ENCODE results near the gene RBBP5. TPM values are rescaled to one million over a fixed set of nuclear protein-coding genes. Genes with fewer than 3 reads are reported as not detected.
A peak's percentile ranks its signal among the peaks of the same experiment; 100 is the strongest.

Gene RBBP5
- total and polyA plus RNA-seq, 2 donors (not counting 1 experiment from before 2014, with no cell fraction given) = 6.8 to 18.5 TPM

- intact Hi-C loops (cut with micrococcal nuclease) = loop anchor here (5.0 to 10.0 kb wide), 4 partner anchors 133 to 1260 kb away; partner anchors contain the start of genes RAB29 and SNRPE
- no peak for TF ChIP-seq EZH2 (IDR thresholded peaks at IDR 0.05; ENCODE audit: borderline replicate concordance, insufficient read depth, low read depth, low read length, poor library complexity, severe bottlenecking)
- no peak for TF ChIP-seq CTCF (IDR thresholded peaks at IDR 0.05)
These were observed 2.9 kb upstream of the RBBP5 start for GRCh38 chr1:205124726-205125125.

GRCh38 chr1:205122489-205122882 lies 708 bp upstream of the RBBP5 start:
- TF ChIP-seq CTCF (IDR thresholded peaks at IDR 0.05) = peak; percentile 5
- no peak for TF ChIP-seq EZH2 (IDR thresholded peaks at IDR 0.05; ENCODE audit: borderline replicate concordance, insufficient read depth, low read depth, low read length, poor library complexity, severe bottlenecking)
- H3K27ac Mint-ChIP-seq = peak overlapping the region; percentile 100
- CTCF ChIA-PET = interaction anchor here (1.0 to 7.9 kb wide), 8 partner anchors 12 to 363 kb away, joined by 3 to 86 read pairs (median 4); partner anchors contain the start of gene DSTYK
- Histone ChIP-seq H3K27ac (ENCODE audit: low read length in 2 of 2) (peak overlapping the region; percentile 95 to 96), H3K9me3 (ENCODE audit: control extremely low read depth in 1 of 3, control insufficient read depth in 2 of 3, insufficient read depth in 1 of 3, low read length in 2 of 3) (no peaks in the 10 kb centered on the region), H3K79me2 (ENCODE audit: control insufficient read depth, insufficient read depth, low read length) (peaks cover 41% of the 10 kb centered on the region), H3K9ac (ENCODE audit: low read length) (peak overlapping the region; percentile 89), H3K4me2 (replicated peaks; ENCODE audit: low read depth, low read length, poor library complexity, severe bottlenecking) (peak overlapping the region; percentile 85), H4K20me1 (ENCODE audit: control insufficient read depth, insufficient read depth, low read length, poor library complexity, severe bottlenecking) (peaks cover 10% of the 10 kb centered on the region), H3K4me3 (ENCODE audit: control extremely low read depth in 1 of 5, extremely low read depth in 1 of 5, insufficient read depth in 1 of 5, low read depth in 2 of 5, low read length in 4 of 5) (peak overlapping the region; percentile 74 to 99 (median 87)), H3K27me3 (replicated peaks in 1 of 4; ENCODE audit: control extremely low read depth in 1 of 4, control insufficient read depth in 3 of 4, insufficient read depth in 4 of 4, low read length in 3 of 4) (no peaks in the 10 kb centered on the region), H2AFZ (ENCODE audit: insufficient read depth, low read depth, low read length, poor library complexity, severe bottlenecking) (peak overlapping the region; percentile 82), H3K4me1 (ENCODE audit: control insufficient read depth in 2 of 2, insufficient read depth in 2 of 2, low read length in 2 of 2) (peaks cover 31 to 40% of the 10 kb centered on the region in 2 donors), H3K36me3 (replicated peaks in 1 of 2; ENCODE audit: control extremely low read depth in 1 of 2, control insufficient read depth in 1 of 2, extremely low read depth in 1 of 2, insufficient read depth in 2 of 2, low read length in 1 of 2) (peaks cover 3 to 6% of the 10 kb centered on the region in 2 experiments)
- ATAC-seq (ENCODE audit: low read depth) (no peak), DNase-seq (no peak)
- 15% methylated on average over 4 of the region's 9 CpGs for WGBS (ENCODE audit: insufficient coverage)
- POLR2A ChIA-PET = interaction anchor here (0.9 to 3.2 kb wide), 2 partner anchors 19 to 107 kb away, joined by 3 to 12 read pairs; no protein-coding TSS in a partner anchor
- H3K4me1 Mint-ChIP-seq = peaks cover 48% of the 10 kb centered on the region
- H3K4me3 Mint-ChIP-seq = peak overlapping the region; percentile 98
- H3K9me3 Mint-ChIP-seq (ENCODE audit: insufficient read depth) = no peaks in the 10 kb centered on the region
- intact Hi-C loops (cut with micrococcal nuclease) = loop anchor here (1.0 to 10.0 kb wide), 8 partner anchors 19 to 1258 kb away; partner anchors contain the start of genes DSTYK, RAB29, SNRPE and TMCC2
- H3K27me3 Mint-ChIP-seq = no peaks in the 10 kb centered on the region

More at GRCh38 chr1:205124726-205125125, 2.9 kb upstream of the RBBP5 start:
- DNase-seq (peak; percentile 68), ATAC-seq (ENCODE audit: low read depth) (no peak)
- Histone ChIP-seq H3K36me3 (replicated peaks in 1 of 2; ENCODE audit: control extremely low read depth in 1 of 2, control insufficient read depth in 1 of 2, extremely low read depth in 1 of 2, insufficient read depth in 2 of 2, low read length in 1 of 2) (peaks cover 0 to 2% of the 10 kb centered on the region in 2 experiments), H3K4me3 (ENCODE audit: control extremely low read depth in 1 of 5, extremely low read depth in 1 of 5, insufficient read depth in 1 of 5, low read depth in 2 of 5, low read length in 4 of 5) (peak overlapping the region in 2 of 5 experiments; percentile 3 to 37), H2AFZ (ENCODE audit: insufficient read depth, low read depth, low read length, poor library complexity, severe bottlenecking) (peak overlapping the region; percentile 46), H3K4me1 (ENCODE audit: control insufficient read depth in 2 of 2, insufficient read depth in 2 of 2, low read length in 2 of 2) (peaks cover 28 to 34% of the 10 kb centered on the region in 2 donors), H3K27ac (ENCODE audit: low read length in 2 of 2) (peak overlapping the region in 1 of 2 donors; percentile 38), H3K9me3 (ENCODE audit: control extremely low read depth in 1 of 3, control insufficient read depth in 2 of 3, insufficient read depth in 1 of 3, low read length in 2 of 3) (no peaks in the 10 kb centered on the region), H3K9ac (ENCODE audit: low read length) (peak overlapping the region; percentile 18), H3K79me2 (ENCODE audit: control insufficient read depth, insufficient read depth, low read length) (peaks cover 21% of the 10 kb centered on the region), H3K27me3 (replicated peaks in 1 of 4; ENCODE audit: control extremely low read depth in 1 of 4, control insufficient read depth in 3 of 4, insufficient read depth in 4 of 4, low read length in 3 of 4) (no peaks in the 10 kb centered on the region), H4K20me1 (ENCODE audit: control insufficient read depth, insufficient read depth, low read length, poor library complexity, severe bottlenecking) (peaks cover 6% of the 10 kb centered on the region), H3K4me2 (replicated peaks; ENCODE audit: low read depth, low read length, poor library complexity, severe bottlenecking) (peak overlapping the region; percentile 61)
- no peaks in the 10 kb centered on the region for H3K9me3 Mint-ChIP-seq (ENCODE audit: insufficient read depth)
- no peaks in the 10 kb centered on the region for H3K27me3 Mint-ChIP-seq
- ChIA-PET POLR2A (interaction anchor here (0.7 to 0.8 kb wide), 2 partner anchors 27 to 196 kb away, joined by 3 read pairs; no protein-coding TSS in a partner anchor), CTCF (interaction anchor here (1.1 to 7.9 kb wide), 4 partner anchors 15 to 150 kb away, joined by 3 to 86 read pairs (median 5); no protein-coding TSS in a partner anchor)
- H3K27ac Mint-ChIP-seq = peak overlapping the region; percentile 8
- WGBS (ENCODE audit: insufficient coverage) = 65% methylated on average over 3 of the region's 7 CpGs
- H3K4me1 Mint-ChIP-seq = peaks cover 40% of the 10 kb centered on the region
- peak overlapping the region; percentile 17 for H3K4me3 Mint-ChIP-seq

Measured in B cell (primary cell).